CD14-positive monocyte (primary cell): ENCODE data around the gene SLC12A7. TPM values are rescaled to one million over a fixed set of nuclear protein-coding genes. Genes with fewer than 3 reads are reported as not detected.
A peak's percentile ranks its signal among the peaks of the same experiment; 100 is the strongest.

Experiments
- DNase-seq, 3 donors: peaks; one replicate each; pipeline ENCODE4 v3.0.0-alpha.2; 2011 to 2022
- H2AFZ ChIP-seq: 2 replicates; pipeline ENCODE4 v1.6.0; 2012; ENCODE audit warnings: mild to moderate bottlenecking, low read depth, low read length, inconsistent platforms; ENCODE audit not compliant: insufficient read depth, poor library complexity, severe bottlenecking
- H3K27ac ChIP-seq, 2 donors: 1 replicate in 1 of 2; 2 replicates in 1 of 2; pipeline ENCODE4 v1.5.1; 2012 to 2013; ENCODE audit warnings: low read length in 2 of 2, control low read depth in 1 of 2, inconsistent platforms in 1 of 2, low read depth in 1 of 2, mild to moderate bottlenecking in 1 of 2
- H3K27me3 ChIP-seq, 2 donors: one replicate each; pipeline versions ENCODE4 v1.6.0 to v1.6.1; 2011 to 2013; ENCODE audit warnings: low read length in 2 of 2; ENCODE audit not compliant: control insufficient read depth in 2 of 2, insufficient read depth in 2 of 2
- H3K36me3 ChIP-seq, 2 donors: replicated peaks in 1 of 2; 1 replicate in 1 of 2; 2 replicates in 1 of 2; pipeline versions ENCODE4 v1.5.1 to v1.6.1; 2012 to 2013; ENCODE audit warnings: low read length in 2 of 2, control low read depth in 1 of 2, inconsistent platforms in 1 of 2, mild to moderate bottlenecking in 1 of 2; ENCODE audit not compliant: insufficient read depth in 2 of 2, control insufficient read depth in 1 of 2
- H3K4me1 ChIP-seq, 2 donors: 1 replicate in 1 of 2; 2 replicates in 1 of 2; pipeline versions ENCODE4 v1.5.1 to v1.6.1; 2012 to 2013; ENCODE audit warnings: low read length in 2 of 2, control low read depth in 1 of 2, inconsistent platforms in 1 of 2, mild to moderate bottlenecking in 1 of 2, moderate library complexity in 1 of 2; ENCODE audit not compliant: insufficient read depth in 2 of 2, control insufficient read depth in 1 of 2
- H3K4me2 ChIP-seq: replicated peaks from 2 replicates; pipeline ENCODE3; 2012; ENCODE audit warnings: low read length, moderate library complexity, mild to moderate bottlenecking; ENCODE audit not compliant: poor library complexity, severe bottlenecking; ENCODE audit errors: extremely low read depth
- H3K4me3 ChIP-seq, 3 experiments: fragments of 200-600 bp in 1 of 3; sonication (generic) in 1 of 3; replicated peaks in 1 of 3; 1 replicate in 2 of 3; 2 replicates in 1 of 3; pipeline ENCODE4 v1.5.1; 2011 to 2013; ENCODE audit warnings: low read length in 3 of 3, mild to moderate bottlenecking in 3 of 3, control low read depth in 2 of 3, low read depth in 2 of 3, inconsistent platforms in 1 of 3, moderate library complexity in 1 of 3
- H3K79me2 ChIP-seq: 2 replicates; pipeline ENCODE4 v1.6.0; 2012; ENCODE audit warnings: mild to moderate bottlenecking, control low read depth, inconsistent platforms, low read length, moderate library complexity; ENCODE audit not compliant: insufficient read depth
- H3K9ac ChIP-seq: 2 replicates; pipeline ENCODE4 v1.6.0; 2017; ENCODE audit warnings: low read length, mild to moderate bottlenecking; ENCODE audit not compliant: insufficient read depth, poor library complexity, severe bottlenecking
- H3K9me3 ChIP-seq, 2 donors: replicated peaks in 1 of 2; 1 replicate in 1 of 2; 2 replicates in 1 of 2; pipeline versions ENCODE4 v1.5.1 to v1.6.1; 2012 to 2013; ENCODE audit warnings: low read length in 2 of 2, control low read depth in 1 of 2; ENCODE audit not compliant: control insufficient read depth in 1 of 2, insufficient read depth in 1 of 2
- H4K20me1 ChIP-seq: 2 replicates; pipeline ENCODE4 v1.6.0; 2012; ENCODE audit warnings: mild to moderate bottlenecking, low read length, control low read depth, moderate library complexity; ENCODE audit not compliant: insufficient read depth
- H3K27ac Mint-ChIP-seq, 7 donors: one replicate each; pipeline ENCODE4 v1.8.0; 2020; ENCODE audit warnings: mild to moderate bottlenecking in 7 of 7, mixed read lengths in 7 of 7, moderate library complexity in 6 of 7, inconsistent platforms in 2 of 7
- H3K27me3 Mint-ChIP-seq, 3 donors: one replicate each; pipeline ENCODE4 v1.8.0; 2021 to 2022; ENCODE audit warnings: low read depth in 3 of 3, mild to moderate bottlenecking in 3 of 3, mixed read lengths in 3 of 3, moderate library complexity in 3 of 3, inconsistent platforms in 1 of 3
- H3K36me3 Mint-ChIP-seq, 2 donors: one replicate each; pipeline ENCODE4 v1.8.0; 2020; ENCODE audit warnings: mixed read lengths in 2 of 2, inconsistent platforms in 1 of 2, mild to moderate bottlenecking in 1 of 2
- H3K4me1 Mint-ChIP-seq: one replicate; pipeline ENCODE4 v1.8.0; 2020; ENCODE audit warnings: mild to moderate bottlenecking, mixed read lengths
- H3K4me3 Mint-ChIP-seq, 2 donors: one replicate each; pipeline ENCODE4 v1.8.0; 2020; ENCODE audit warnings: mild to moderate bottlenecking in 2 of 2, mixed read lengths in 2 of 2, moderate library complexity in 1 of 2
- H3K9me3 Mint-ChIP-seq, 7 donors: one replicate each; pipeline ENCODE4 v1.8.0; 2020 to 2022; ENCODE audit warnings: mixed read lengths in 7 of 7, mild to moderate bottlenecking in 6 of 7, moderate library complexity in 6 of 7, inconsistent platforms in 2 of 7
- WGBS: methylation state at CpG from one replicate; pipeline ENCODE4 v1.1.5; 2013; ENCODE audit warnings: missing lambda C conversion rate; ENCODE audit not compliant: insufficient coverage; 5-methylcytosine and 5-hydroxymethylcytosine counted together
- intact Hi-C, 2 donors: fragments of 100-400 bp; cut with micrococcal nuclease; formaldehyde crosslinking; loops; one replicate each; pipeline versions ENCODE4 v1.15.0 to v1.15.1; 2023
- polyA plus RNA-seq, 3 donors: library from polyadenylated mRNA; depleted of rRNA in 1 of 3; unstranded in 2 of 3; stranded (reverse) in 1 of 3; fragments of 300-500 nt in 2 of 3; fragments of >200 nt in 1 of 3; fragmentation: Illumina TruSeq in 2 of 3; gene quantifications; 1 replicate in 2 of 3; 2 replicates in 1 of 3; pipeline ENCODE4 v1.2.3, GENCODE V29; 2012 to 2021
- TF ChIP-seq, protein P1 (sequence below): fragments of 200-600 bp; IDR thresholded peaks from one replicate; pipeline ENCODE4 v1.8.0; 2022; ENCODE audit warnings: antibody characterized with exemption, mild to moderate bottlenecking

Gene SLC12A7
- polyA plus RNA-seq, 3 donors: 8.2 to 31.2 (median 12.5) TPM

DNA sequence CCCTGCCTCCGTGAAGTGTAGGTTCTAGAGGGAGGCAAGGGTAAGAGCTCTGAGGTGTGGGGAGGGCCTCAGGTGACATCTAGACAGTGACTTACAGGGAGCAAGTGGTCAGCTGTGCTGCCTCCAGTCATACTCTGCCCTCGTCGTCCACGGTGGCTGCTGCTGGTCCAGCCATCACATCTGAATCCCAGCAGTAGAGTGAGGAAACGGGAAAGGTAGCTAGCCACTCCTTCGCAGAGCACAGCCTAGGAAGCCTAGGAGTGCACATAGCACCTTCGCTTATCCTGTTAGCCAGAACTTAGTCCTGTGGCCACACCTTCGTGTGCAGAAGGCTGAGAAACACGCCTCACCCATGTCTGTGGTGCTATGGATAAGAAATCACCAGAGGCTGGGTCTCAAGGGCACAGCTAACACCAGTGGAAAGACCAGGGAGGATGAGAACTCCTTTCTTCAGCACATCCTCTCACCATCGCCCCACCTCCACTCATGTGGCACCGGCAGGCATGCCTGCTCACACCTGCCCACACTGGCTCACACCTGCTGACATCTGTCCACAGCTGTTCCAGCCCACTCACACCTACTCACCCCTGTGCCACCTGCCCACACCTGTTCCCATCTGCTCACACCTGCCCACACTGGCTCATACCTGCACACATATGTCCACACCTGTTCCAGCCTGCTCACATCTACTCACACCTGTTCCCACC, 45.0 kb upstream of the SLC12A7 start:
- Histone ChIP-seq H3K9ac (no peak overlapping the region), H3K4me1 (no peaks in the 10 kb centered on the region), H3K36me3 (no peaks in the 10 kb centered on the region), H4K20me1 (no peaks in the 10 kb centered on the region), H3K79me2 (no peaks in the 10 kb centered on the region), H3K27ac (no peak overlapping the region), H3K9me3 (peaks cover 9 to 14% of the 10 kb centered on the region in 2 donors), H3K27me3 (peaks cover 5 to 44% of the 10 kb centered on the region in 2 donors), H3K4me2 (no peak overlapping the region), H3K4me3 (no peak overlapping the region), H2AFZ (no peak overlapping the region)
- Mint-ChIP-seq H3K27ac (peak overlapping the region in 1 of 7 donors; percentile 9), H3K4me1 (no peaks in the 10 kb centered on the region), H3K36me3 (no peaks in the 10 kb centered on the region), H3K9me3 (peaks cover 4 to 16% (median 9%) of the 10 kb centered on the region in 7 donors), H3K4me3 (peak overlapping the region in 1 of 2 donors; percentile 62), H3K27me3 (peaks cover 38 to 71% (median 60%) of the 10 kb centered on the region in 3 donors)
- intact Hi-C loops: no loop called here
- DNase-seq: no peak
- TF ChIP-seq, protein P1, sequence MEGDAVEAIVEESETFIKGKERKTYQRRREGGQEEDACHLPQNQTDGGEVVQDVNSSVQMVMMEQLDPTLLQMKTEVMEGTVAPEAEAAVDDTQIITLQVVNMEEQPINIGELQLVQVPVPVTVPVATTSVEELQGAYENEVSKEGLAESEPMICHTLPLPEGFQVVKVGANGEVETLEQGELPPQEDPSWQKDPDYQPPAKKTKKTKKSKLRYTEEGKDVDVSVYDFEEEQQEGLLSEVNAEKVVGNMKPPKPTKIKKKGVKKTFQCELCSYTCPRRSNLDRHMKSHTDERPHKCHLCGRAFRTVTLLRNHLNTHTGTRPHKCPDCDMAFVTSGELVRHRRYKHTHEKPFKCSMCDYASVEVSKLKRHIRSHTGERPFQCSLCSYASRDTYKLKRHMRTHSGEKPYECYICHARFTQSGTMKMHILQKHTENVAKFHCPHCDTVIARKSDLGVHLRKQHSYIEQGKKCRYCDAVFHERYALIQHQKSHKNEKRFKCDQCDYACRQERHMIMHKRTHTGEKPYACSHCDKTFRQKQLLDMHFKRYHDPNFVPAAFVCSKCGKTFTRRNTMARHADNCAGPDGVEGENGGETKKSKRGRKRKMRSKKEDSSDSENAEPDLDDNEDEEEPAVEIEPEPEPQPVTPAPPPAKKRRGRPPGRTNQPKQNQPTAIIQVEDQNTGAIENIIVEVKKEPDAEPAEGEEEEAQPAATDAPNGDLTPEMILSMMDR: no peak
- WGBS: 94% methylated on average over 11 of the region's 11 CpGs

DNA sequence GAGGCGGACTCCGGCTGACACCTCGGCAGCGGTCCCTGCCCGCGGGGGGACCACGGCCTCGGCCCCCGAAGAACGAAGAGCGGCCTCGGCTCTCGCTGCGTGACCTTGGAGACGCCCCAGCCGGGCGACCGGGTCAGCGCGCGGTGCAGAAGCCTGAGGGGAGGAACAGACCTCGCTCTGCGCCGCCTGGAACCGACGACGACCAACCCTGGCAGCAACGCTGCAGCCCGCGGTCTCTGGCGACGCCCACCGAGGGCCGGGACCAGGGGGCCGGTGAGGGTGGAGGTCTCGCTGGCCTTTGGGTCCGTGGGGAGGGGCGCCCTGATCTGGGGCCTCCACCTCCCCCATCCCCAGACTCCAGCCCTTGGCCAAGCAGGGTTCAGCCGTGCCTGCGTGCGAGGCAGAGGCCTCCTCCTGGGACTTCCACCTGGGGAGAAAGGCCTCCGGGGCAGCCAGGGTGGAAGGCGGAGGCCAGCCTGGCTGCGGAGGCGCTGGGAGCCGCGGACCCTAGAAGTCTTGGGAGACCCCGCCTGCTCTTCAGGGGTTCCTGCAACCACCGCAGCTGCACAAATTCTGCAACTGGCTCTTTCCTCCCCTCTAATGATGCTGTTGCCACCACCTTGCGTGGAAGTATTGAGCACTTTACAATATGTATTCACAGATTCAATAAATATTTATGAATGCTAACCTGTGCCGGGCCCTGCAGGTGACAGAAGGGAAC, 44.3 kb upstream of the SLC12A7 start:
- Mint-ChIP-seq H3K4me1 (no peaks in the 10 kb centered on the region), H3K27me3 (peaks cover 37 to 71% (median 62%) of the 10 kb centered on the region in 3 donors), H3K27ac (no peak overlapping the region), H3K36me3 (no peaks in the 10 kb centered on the region), H3K9me3 (peaks cover 4 to 16% (median 9%) of the 10 kb centered on the region in 7 donors), H3K4me3 (peak overlapping the region in 1 of 2 donors; percentile 62)
- intact Hi-C loops: no loop called here
- Histone ChIP-seq H3K4me3 (no peak overlapping the region), H3K36me3 (no peaks in the 10 kb centered on the region), H3K27ac (no peak overlapping the region), H3K79me2 (no peaks in the 10 kb centered on the region), H3K9ac (no peak overlapping the region), H3K27me3 (peaks cover 5 to 44% of the 10 kb centered on the region in 2 donors), H3K9me3 (peaks cover 9 to 14% of the 10 kb centered on the region in 2 donors), H4K20me1 (no peaks in the 10 kb centered on the region), H3K4me2 (no peak overlapping the region), H2AFZ (no peak overlapping the region), H3K4me1 (no peaks in the 10 kb centered on the region)
- TF ChIP-seq, protein P1: no peak
- DNase-seq: no peak
- WGBS: 18% methylated on average over 27 of the region's 51 CpGs
